SK-N-MC (cell line): Measurements from ENCODE around the gene PLA2G6.

Experiments used
- EZH2 ChIP-seq: fragments of 200-600 bp; sonication (generic); IDR thresholded peaks from one replicate; pipeline ENCODE4 v1.6.1; 2017; ENCODE audit warnings: antibody characterized with exemption
- POLR2AphosphoS5 ChIP-seq: IDR thresholded peaks from 2 replicates; pipeline ENCODE4 v1.6.1; 2012; ENCODE audit warnings: mild to moderate bottlenecking, low read depth, low read length, borderline replicate concordance

DNA sequence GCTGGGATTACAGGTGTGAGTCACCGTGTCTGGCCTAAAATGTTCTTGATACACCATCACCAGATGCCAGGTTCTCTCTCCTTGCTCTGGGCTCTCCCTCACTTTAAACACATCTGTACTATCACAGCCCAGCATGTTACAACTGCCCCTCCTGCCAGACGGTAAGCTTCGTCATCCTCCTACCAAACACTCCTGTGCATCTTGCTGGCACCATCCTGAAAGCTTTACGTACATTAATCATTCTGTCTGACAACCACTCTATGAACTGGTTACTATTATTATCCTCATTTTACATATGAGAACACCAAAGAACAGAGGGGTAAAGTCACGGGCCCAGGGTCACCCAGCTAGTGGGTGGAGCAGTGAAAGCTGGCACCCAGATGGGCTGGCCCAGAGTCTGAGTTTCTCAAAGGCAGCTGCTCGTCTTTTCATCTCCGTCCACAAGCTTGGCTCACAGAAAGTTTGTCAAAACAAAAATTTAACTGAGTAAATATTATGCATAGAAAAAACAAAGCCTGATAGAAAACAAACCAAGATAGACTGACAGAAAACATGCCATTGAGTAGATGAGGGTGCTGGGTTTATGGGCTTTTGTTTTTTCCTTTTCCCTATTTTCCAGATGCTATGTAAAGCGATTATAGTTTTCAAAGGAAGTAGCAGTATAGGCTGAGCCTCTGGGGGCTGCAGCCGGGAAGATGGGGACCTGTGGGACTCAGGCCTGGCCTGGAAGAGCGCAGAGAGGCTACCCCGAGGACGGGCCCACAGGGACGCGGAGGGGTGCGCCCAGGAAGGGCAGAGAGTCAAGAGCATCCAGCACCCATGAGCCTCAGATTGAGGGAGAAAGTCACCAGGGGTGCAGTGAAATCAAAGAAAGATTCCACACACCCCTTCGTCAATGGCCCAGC lies 9.5 kb downstream of the PLA2G6 start:
- TF ChIP-seq EZH2 (no peak), POLR2AphosphoS5 (no peak)
